MM.1S (cell line): ENCODE results near the gene STXBP6.

ENCODE experiments used
- DNase-seq: peaks from one replicate; pipeline ENCODE4 v3.0.0-alpha.2; 2015
- H2AFZ ChIP-seq: fragments of 300-600 bp; sonication (generic); 2 replicates; pipeline ENCODE4 v1.6.0; 2016; ENCODE audit warnings: antibody characterized with exemption, low read length
- H3F3A ChIP-seq: fragments of 300-600 bp; sonication (generic); 2 replicates; pipeline ENCODE4 v1.6.1; 2016; ENCODE audit warnings: mild to moderate bottlenecking, antibody characterized with exemption, low read length, moderate library complexity, mixed read lengths; ENCODE audit not compliant: insufficient read depth
- H3K27ac ChIP-seq: fragments of 300-600 bp; sonication (generic); 2 replicates; pipeline ENCODE4 v1.5.1; 2016; ENCODE audit warnings: mild to moderate bottlenecking, low read length
- H3K27me3 ChIP-seq: fragments of 300-600 bp; sonication (generic); replicated peaks from 2 replicates; pipeline ENCODE4 v1.6.0; 2016; ENCODE audit warnings: low read length; ENCODE audit not compliant: insufficient read depth
- H3K36me3 ChIP-seq: fragments of 300-600 bp; sonication (generic); replicated peaks from 2 replicates; pipeline ENCODE4 v1.6.1; 2016; ENCODE audit warnings: mild to moderate bottlenecking, low read length, mixed read lengths; ENCODE audit not compliant: insufficient read depth
- H3K4me1 ChIP-seq: fragments of 300-600 bp; sonication (generic); 2 replicates; pipeline ENCODE4 v1.6.1; 2016; ENCODE audit warnings: low read length, mixed read lengths
- H3K4me2 ChIP-seq: fragments of 300-600 bp; sonication (generic); 2 replicates; pipeline ENCODE4 v1.6.0; 2016; ENCODE audit warnings: low read depth, low read length
- H3K4me3 ChIP-seq: fragments of 300-600 bp; sonication (generic); 2 replicates; pipeline ENCODE4 v1.5.1; 2016; ENCODE audit warnings: low read length, mixed read lengths
- H3K79me2 ChIP-seq: fragments of 300-600 bp; sonication (generic); 2 replicates; pipeline ENCODE4 v1.6.1; 2016; ENCODE audit warnings: mixed run types, low read length, mixed read lengths
- H3K9ac ChIP-seq: fragments of 300-600 bp; sonication (generic); 2 replicates; pipeline ENCODE4 v1.6.1; 2016; ENCODE audit warnings: low read length, mixed read lengths
- H3K9me2 ChIP-seq: fragments of 300-600 bp; sonication (generic); replicated peaks from 2 replicates; pipeline ENCODE4 v1.6.1; 2016; ENCODE audit warnings: mild to moderate bottlenecking, low read length, mixed read lengths; ENCODE audit not compliant: insufficient read depth
- H3K9me3 ChIP-seq: fragments of 300-600 bp; sonication (generic); replicated peaks from 2 replicates; pipeline ENCODE4 v1.6.1; 2016; ENCODE audit warnings: mild to moderate bottlenecking, low read length, mixed read lengths; ENCODE audit not compliant: insufficient read depth
- H4K20me1 ChIP-seq: fragments of 300-600 bp; sonication (generic); 2 replicates; pipeline ENCODE4 v1.6.1; 2016; ENCODE audit warnings: mild to moderate bottlenecking, low read length, moderate library complexity, mixed read lengths; ENCODE audit not compliant: insufficient read depth
- EZH2 ChIP-seq: fragments of 300-600 bp; sonication (generic); optimal IDR thresholded peaks from 2 replicates; pipeline ENCODE3; 2017; ENCODE audit warnings: low read depth, mild to moderate bottlenecking, antibody characterized with exemption, low read length, mixed read lengths
- EZH2phosphoT487 ChIP-seq: fragments of 300-600 bp; sonication (generic); IDR thresholded peaks from 2 replicates; pipeline ENCODE4 v1.6.1; 2018; ENCODE audit warnings: antibody characterized with exemption, low read length
- TF ChIP-seq, protein P1 (sequence below): fragments of 300-600 bp; sonication (generic); IDR thresholded peaks from 2 replicates; pipeline ENCODE4 v1.5.1; 2016; ENCODE audit warnings: antibody characterized with exemption, low read length, mixed read lengths

Gene STXBP6

DNA sequence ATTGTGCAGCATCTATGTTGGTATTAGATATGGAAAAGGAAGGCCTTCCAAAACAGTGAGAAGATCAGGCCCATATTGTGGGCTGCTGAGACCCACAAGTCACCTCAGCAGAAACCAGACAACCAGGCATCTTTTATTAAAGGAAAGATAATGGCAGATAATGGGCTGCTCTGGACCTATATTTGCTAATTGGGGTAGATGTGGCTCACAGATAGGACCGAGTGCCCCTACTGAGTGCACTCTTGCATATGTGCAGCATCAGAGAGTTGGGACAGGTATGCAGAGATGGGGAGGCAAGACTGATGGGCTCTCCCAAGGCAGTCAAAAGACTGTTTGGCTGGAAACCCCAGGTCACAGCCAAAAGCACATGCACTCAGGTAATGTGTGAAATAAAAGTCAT lies 266.2 kb downstream of the STXBP6 start:
- TF ChIP-seq EZH2 = no peak
- TF ChIP-seq EZH2phosphoT487 = no peak
- TF ChIP-seq, protein P1, sequence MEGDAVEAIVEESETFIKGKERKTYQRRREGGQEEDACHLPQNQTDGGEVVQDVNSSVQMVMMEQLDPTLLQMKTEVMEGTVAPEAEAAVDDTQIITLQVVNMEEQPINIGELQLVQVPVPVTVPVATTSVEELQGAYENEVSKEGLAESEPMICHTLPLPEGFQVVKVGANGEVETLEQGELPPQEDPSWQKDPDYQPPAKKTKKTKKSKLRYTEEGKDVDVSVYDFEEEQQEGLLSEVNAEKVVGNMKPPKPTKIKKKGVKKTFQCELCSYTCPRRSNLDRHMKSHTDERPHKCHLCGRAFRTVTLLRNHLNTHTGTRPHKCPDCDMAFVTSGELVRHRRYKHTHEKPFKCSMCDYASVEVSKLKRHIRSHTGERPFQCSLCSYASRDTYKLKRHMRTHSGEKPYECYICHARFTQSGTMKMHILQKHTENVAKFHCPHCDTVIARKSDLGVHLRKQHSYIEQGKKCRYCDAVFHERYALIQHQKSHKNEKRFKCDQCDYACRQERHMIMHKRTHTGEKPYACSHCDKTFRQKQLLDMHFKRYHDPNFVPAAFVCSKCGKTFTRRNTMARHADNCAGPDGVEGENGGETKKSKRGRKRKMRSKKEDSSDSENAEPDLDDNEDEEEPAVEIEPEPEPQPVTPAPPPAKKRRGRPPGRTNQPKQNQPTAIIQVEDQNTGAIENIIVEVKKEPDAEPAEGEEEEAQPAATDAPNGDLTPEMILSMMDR = no peak
- H3K9me3 ChIP-seq = no peaks in the 10 kb centered on the region
- H4K20me1 ChIP-seq = no peaks in the 10 kb centered on the region
- no peaks in the 10 kb centered on the region for H3K9me2 ChIP-seq
- no peak for DNase-seq
- no peak overlapping the region for H3K4me2 ChIP-seq
- H2AFZ ChIP-seq = no peak overlapping the region
- H3F3A ChIP-seq = no peaks in the 10 kb centered on the region
- H3K4me3 ChIP-seq = no peak overlapping the region
- H3K4me1 ChIP-seq = no peaks in the 10 kb centered on the region
- H3K36me3 ChIP-seq = no peaks in the 10 kb centered on the region
- H3K9ac ChIP-seq = no peak overlapping the region
- no peaks in the 10 kb centered on the region for H3K79me2 ChIP-seq
- no peak overlapping the region for H3K27ac ChIP-seq
- no peaks in the 10 kb centered on the region for H3K27me3 ChIP-seq

- Histone ChIP-seq H3K27me3 (no peaks in the 10 kb centered on the region), H2AFZ (no peak overlapping the region), H3K27ac (no peak overlapping the region), H3F3A (no peaks in the 10 kb centered on the region), H3K9ac (no peak overlapping the region), H3K4me3 (no peak overlapping the region), H4K20me1 (no peaks in the 10 kb centered on the region), H3K36me3 (no peaks in the 10 kb centered on the region), H3K4me2 (no peak overlapping the region), H3K79me2 (no peaks in the 10 kb centered on the region), H3K4me1 (no peaks in the 10 kb centered on the region), H3K9me3 (no peaks in the 10 kb centered on the region), H3K9me2 (no peaks in the 10 kb centered on the region)
- TF ChIP-seq, protein P1 = no peak
- TF ChIP-seq EZH2phosphoT487 (no peak), EZH2 (no peak)
- no peak for DNase-seq
Measured at GRCh38 chr14:24780281-24780680, 269.7 kb downstream of the STXBP6 start.

- TF ChIP-seq EZH2phosphoT487 (no peak), EZH2 (no peak)
- TF ChIP-seq, protein P1 = no peak
- Histone ChIP-seq H3K9ac (no peak overlapping the region), H3F3A (no peaks in the 10 kb centered on the region), H3K4me1 (no peaks in the 10 kb centered on the region), H3K27ac (no peak overlapping the region), H3K4me2 (no peak overlapping the region), H3K36me3 (no peaks in the 10 kb centered on the region), H3K27me3 (no peaks in the 10 kb centered on the region), H3K9me2 (no peaks in the 10 kb centered on the region), H2AFZ (no peak overlapping the region), H4K20me1 (no peaks in the 10 kb centered on the region), H3K4me3 (no peak overlapping the region), H3K9me3 (no peaks in the 10 kb centered on the region), H3K79me2 (no peaks in the 10 kb centered on the region)
- DNase-seq = no peak
Measured at GRCh38 chr14:24777678-24778077, 272.3 kb downstream of the STXBP6 start.

- TF ChIP-seq EZH2 = no peak
- TF ChIP-seq EZH2phosphoT487 = no peak
- TF ChIP-seq, protein P1 = no peak
- H4K20me1 ChIP-seq = no peaks in the 10 kb centered on the region
- no peaks in the 10 kb centered on the region for H3K36me3 ChIP-seq
- H3K4me2 ChIP-seq = no peak overlapping the region
- no peaks in the 10 kb centered on the region for H3F3A ChIP-seq
- no peaks in the 10 kb centered on the region for H3K27me3 ChIP-seq
- H3K27ac ChIP-seq = no peak overlapping the region
- H3K4me3 ChIP-seq = no peak overlapping the region
- H3K4me1 ChIP-seq = no peaks in the 10 kb centered on the region
- no peak for DNase-seq
- H3K9ac ChIP-seq = no peak overlapping the region
- H3K9me3 ChIP-seq = no peaks in the 10 kb centered on the region
- no peak overlapping the region for H2AFZ ChIP-seq
- H3K79me2 ChIP-seq = no peaks in the 10 kb centered on the region
- no peaks in the 10 kb centered on the region for H3K9me2 ChIP-seq
Measured at GRCh38 chr14:24775950-24776349, 274.0 kb downstream of the STXBP6 start.
